ENCODE measurements around the gene RND2. TPM values are rescaled to one million over a fixed set of nuclear protein-coding genes. Genes with fewer than 3 reads are reported as not detected.
A peak's percentile ranks its signal among the peaks of the same experiment; 100 is the strongest.

The RND2 gene
- total and polyA plus RNA-seq, 2 of the 13 experiments (the other 11 are each of a cell fraction or from before 2014, with no cell fraction given) = 0.05 to 0.11 TPM

DNA sequence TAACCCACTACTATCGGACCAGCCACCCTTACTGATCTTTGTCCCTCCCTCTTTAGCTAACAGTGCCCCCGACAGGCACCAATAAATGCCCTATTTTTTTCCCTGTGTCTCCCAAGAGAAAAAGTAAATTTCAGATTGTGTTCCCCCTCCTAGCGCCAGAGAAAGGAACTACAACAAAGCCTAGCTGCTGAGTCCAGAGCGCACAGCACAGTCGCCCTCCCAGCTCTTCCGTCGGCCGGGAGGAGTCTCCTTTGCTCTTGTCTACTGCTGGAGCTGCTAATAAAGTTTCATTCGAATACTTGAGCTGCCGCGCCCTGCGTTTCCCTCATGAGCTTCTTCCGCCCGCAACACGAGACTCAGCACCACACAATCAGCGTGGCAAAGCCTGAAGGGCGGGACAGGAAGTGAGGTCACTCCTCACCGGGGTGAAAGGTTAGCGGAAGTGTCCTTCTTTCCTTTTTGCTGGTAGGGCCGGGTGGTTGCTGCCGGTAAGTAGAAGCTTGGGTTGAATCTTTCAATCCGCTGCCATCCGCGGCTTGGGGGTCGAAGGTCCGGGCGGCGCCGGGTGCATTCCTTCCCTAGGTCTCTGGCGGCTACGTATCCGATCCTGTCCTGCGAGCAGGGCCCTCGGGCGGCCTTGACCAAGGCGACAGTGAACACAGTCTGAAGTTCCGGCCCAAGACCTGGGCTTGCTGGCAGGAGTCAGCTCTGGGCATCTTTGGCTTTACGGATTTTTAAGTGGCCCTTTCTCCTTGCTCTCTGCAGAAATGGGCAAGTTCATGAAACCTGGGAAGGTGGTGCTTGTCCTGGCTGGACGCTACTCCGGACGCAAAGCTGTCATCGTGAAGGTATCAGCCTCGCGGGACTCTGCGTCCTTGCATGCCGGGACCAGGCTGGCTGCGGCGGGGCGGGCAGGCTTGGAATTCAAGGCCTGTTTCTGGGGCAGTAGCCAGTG, 26.8 kb upstream of the RND2 start, which contains the start of gene RPL27 (continued):
- TF ChIP-seq, protein P1, sequence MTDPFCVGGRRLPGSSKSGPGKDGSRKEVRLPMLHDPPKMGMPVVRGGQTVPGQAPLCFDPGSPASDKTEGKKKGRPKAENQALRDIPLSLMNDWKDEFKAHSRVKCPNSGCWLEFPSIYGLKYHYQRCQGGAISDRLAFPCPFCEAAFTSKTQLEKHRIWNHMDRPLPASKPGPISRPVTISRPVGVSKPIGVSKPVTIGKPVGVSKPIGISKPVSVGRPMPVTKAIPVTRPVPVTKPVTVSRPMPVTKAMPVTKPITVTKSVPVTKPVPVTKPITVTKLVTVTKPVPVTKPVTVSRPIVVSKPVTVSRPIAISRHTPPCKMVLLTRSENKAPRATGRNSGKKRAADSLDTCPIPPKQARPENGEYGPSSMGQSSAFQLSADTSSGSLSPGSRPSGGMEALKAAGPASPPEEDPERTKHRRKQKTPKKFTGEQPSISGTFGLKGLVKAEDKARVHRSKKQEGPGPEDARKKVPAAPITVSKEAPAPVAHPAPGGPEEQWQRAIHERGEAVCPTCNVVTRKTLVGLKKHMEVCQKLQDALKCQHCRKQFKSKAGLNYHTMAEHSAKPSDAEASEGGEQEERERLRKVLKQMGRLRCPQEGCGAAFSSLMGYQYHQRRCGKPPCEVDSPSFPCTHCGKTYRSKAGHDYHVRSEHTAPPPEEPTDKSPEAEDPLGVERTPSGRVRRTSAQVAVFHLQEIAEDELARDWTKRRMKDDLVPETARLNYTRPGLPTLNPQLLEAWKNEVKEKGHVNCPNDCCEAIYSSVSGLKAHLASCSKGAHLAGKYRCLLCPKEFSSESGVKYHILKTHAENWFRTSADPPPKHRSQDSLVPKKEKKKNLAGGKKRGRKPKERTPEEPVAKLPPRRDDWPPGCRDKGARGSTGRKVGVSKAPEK (CRISPR knock-in tag; IDR thresholded peaks at IDR 0.05; ENCODE audit: borderline replicate concordance) = peak; percentile 78; the same call in 1 of the 2 replicates
- TF ChIP-seq SRF (IDR thresholded peaks at IDR 0.05; ENCODE audit: low read depth, low read length) (0 out of 2 replicates have a peak, but pooled peaks have one; percentile 40), JARID2 (CRISPR knock-in tag; IDR thresholded peaks at IDR 0.05; ENCODE audit: insufficient replicate concordance) (no peak), CREB1 (IDR thresholded peaks at IDR 0.05) (peak; percentile 96), CREB1 (CRISPR knock-in tag; IDR thresholded peaks at IDR 0.05) (peak; percentile 99), SUZ12 (IDR thresholded peaks at IDR 0.05; ENCODE audit: low read depth, low read length) (no peak), SOX6 (IDR thresholded peaks at IDR 0.05) (no peak), SOX6 (CRISPR knock-in tag; IDR thresholded peaks at IDR 0.05) (peak; percentile 93), SOX5 (CRISPR knock-in tag; IDR thresholded peaks at IDR 0.05; ENCODE audit: borderline replicate concordance) (peak; percentile 93), TFDP1 (CRISPR knock-in tag; IDR thresholded peaks at IDR 0.05; ENCODE audit: borderline replicate concordance) (peak; percentile 97), ZNF142 (CRISPR knock-in tag; IDR thresholded peaks at IDR 0.05) (peak; percentile 66), ZNF720 (CRISPR knock-in tag; IDR thresholded peaks at IDR 0.05) (peak; percentile 79; the same call in 1 of the 2 replicates), ZNF652 (CRISPR knock-in tag; IDR thresholded peaks at IDR 0.05; ENCODE audit: borderline replicate concordance, low read depth) (peak; percentile 69; the same call in 1 of the 2 replicates), HNRNPH1 (optimal IDR thresholded peaks at IDR 0.05; ENCODE audit: low read depth, low read length) (peak; percentile 37), ZNF704 (CRISPR knock-in tag; IDR thresholded peaks at IDR 0.05; ENCODE audit: borderline replicate concordance) (peak; percentile 49; the same call in 1 of the 2 replicates)

All from HepG2 (cell line).